T-helper 1 cell treated with Interleukin-12 subunit alpha and Interleukin-12 subunit beta and Interleukin-4 antibody, amounts not matched to agents 30 μg/mL and 1 μg/mL, for 36 hours (primary cell): ENCODE data around the gene MGST1.

Experiments used
- H3K27ac Mint-ChIP-seq: one replicate; pipeline ENCODE4 v1.8.0; 2021; ENCODE audit warnings: mild to moderate bottlenecking, mixed read lengths
- H3K27me3 Mint-ChIP-seq: one replicate; pipeline ENCODE4 v1.8.0; 2021; ENCODE audit warnings: low read depth, mixed read lengths
- H3K36me3 Mint-ChIP-seq: one replicate; pipeline ENCODE4 v1.8.0; 2021; ENCODE audit warnings: low read depth, mixed read lengths
- H3K4me1 Mint-ChIP-seq: one replicate; pipeline ENCODE4 v1.8.0; 2021; ENCODE audit warnings: low read depth, mixed read lengths
- H3K4me3 Mint-ChIP-seq: one replicate; pipeline ENCODE4 v1.8.0; 2021; ENCODE audit warnings: mild to moderate bottlenecking, moderate library complexity, mixed read lengths
- H3K9me3 Mint-ChIP-seq: one replicate; pipeline ENCODE4 v1.8.0; 2021; ENCODE audit warnings: mixed read lengths

Gene MGST1

GRCh38 chr12:16331998-16332397 lies 15.4 kb upstream of the MGST1 start:
- Mint-ChIP-seq H3K27me3 (no peaks in the 10 kb centered on the region), H3K36me3 (no peaks in the 10 kb centered on the region), H3K9me3 (peaks cover 12% of the 10 kb centered on the region), H3K4me3 (no peak overlapping the region), H3K27ac (no peak overlapping the region), H3K4me1 (no peaks in the 10 kb centered on the region)

DNA sequence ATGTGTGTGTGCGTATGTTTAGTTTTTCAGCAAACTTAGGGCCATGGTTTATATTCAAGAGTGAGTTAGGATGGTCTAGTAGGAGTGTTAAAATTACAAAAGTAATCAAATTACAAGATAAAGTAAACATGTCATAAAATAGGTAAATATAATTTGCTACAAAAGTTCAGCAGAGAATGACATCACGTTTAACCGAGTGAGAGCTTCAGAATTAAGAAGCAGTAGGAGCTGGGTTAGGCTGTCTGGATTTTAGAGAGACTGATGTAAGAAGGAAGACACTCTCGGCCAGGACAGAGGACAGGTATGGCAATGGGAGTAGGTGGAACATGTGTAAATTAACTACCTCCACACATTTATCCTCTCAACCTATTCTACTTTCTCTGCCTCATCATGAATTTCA lies 11.6 kb upstream of the MGST1 start:
- no peak overlapping the region for H3K4me3 Mint-ChIP-seq
- H3K9me3 Mint-ChIP-seq: peaks cover 10% of the 10 kb centered on the region
- H3K4me1 Mint-ChIP-seq: no peaks in the 10 kb centered on the region
- H3K27ac Mint-ChIP-seq: no peak overlapping the region
- no peaks in the 10 kb centered on the region for H3K36me3 Mint-ChIP-seq
- H3K27me3 Mint-ChIP-seq: no peaks in the 10 kb centered on the region

DNA sequence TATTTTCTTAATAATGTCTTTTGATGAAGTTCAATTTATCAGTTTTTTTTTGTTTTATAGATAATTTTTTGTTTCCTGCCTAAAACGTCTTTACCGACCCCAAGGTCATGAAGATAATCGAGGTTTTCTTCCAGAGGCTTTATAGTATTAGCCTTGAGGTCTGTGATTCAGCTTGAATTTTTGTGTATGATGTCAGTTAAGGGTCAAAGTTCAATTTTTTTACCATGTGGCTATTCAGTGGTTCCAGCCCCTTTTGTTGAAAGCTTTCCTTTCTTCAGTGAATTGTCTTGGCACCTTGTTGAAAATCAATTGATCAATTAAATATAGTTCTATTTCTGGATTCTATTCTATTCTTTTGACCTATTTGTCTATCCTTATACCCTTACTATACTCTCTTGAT lies 3.2 kb upstream of the MGST1 start:
- Mint-ChIP-seq H3K27ac (no peak overlapping the region), H3K4me1 (no peaks in the 10 kb centered on the region), H3K36me3 (no peaks in the 10 kb centered on the region), H3K27me3 (peaks cover 7% of the 10 kb centered on the region), H3K9me3 (peaks cover 3% of the 10 kb centered on the region), H3K4me3 (no peak overlapping the region)

GRCh38 chr12:16345105-16345504 lies 2.3 kb upstream of the MGST1 start:
- Mint-ChIP-seq H3K36me3 (no peaks in the 10 kb centered on the region), H3K9me3 (peaks cover 3% of the 10 kb centered on the region), H3K4me1 (no peaks in the 10 kb centered on the region), H3K27ac (no peak overlapping the region), H3K27me3 (peaks cover 7% of the 10 kb centered on the region), H3K4me3 (no peak overlapping the region)

DNA sequence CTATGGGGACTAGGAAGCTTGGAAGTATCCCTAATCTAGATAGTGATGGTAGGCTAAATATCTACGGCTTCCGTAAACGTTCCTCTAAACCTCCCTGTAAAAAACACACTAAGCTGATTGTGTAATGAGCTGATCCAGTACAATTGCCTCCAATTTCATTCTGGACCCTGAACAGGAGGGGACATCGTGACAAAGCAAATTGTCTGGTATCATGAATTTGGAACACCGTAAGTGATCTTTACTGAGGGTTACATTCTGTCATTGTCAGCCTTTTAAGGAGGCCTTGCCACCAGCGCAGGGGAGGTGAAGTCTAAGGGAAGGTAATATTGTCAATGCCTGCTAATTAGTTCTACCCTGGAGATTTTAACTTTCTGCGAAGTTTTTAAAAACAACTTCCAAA lies 487 bp upstream of the MGST1 start:
- no peaks in the 10 kb centered on the region for H3K9me3 Mint-ChIP-seq
- no peaks in the 10 kb centered on the region for H3K4me1 Mint-ChIP-seq
- peaks cover 7% of the 10 kb centered on the region for H3K27me3 Mint-ChIP-seq
- no peaks in the 10 kb centered on the region for H3K36me3 Mint-ChIP-seq
- H3K27ac Mint-ChIP-seq: no peak overlapping the region
- H3K4me3 Mint-ChIP-seq: no peak overlapping the region

GRCh38 chr12:16348435-16349130 lies 1.1 kb downstream of the MGST1 start:
- no peak overlapping the region for H3K4me3 Mint-ChIP-seq
- H3K36me3 Mint-ChIP-seq: no peaks in the 10 kb centered on the region
- H3K4me1 Mint-ChIP-seq: no peaks in the 10 kb centered on the region

GRCh38 chr12:16349131-16349460 lies 1.7 kb downstream of the MGST1 start:
- H3K4me3 Mint-ChIP-seq: no peak overlapping the region
- peaks cover 7% of the 10 kb centered on the region for H3K27me3 Mint-ChIP-seq
- no peaks in the 10 kb centered on the region for H3K4me1 Mint-ChIP-seq
- H3K9me3 Mint-ChIP-seq: no peaks in the 10 kb centered on the region
- no peak overlapping the region for H3K27ac Mint-ChIP-seq
- no peaks in the 10 kb centered on the region for H3K36me3 Mint-ChIP-seq

More at GRCh38 chr12:16348435-16349130, 1.1 kb downstream of the MGST1 start:
- Mint-ChIP-seq H3K27me3 (peaks cover 7% of the 10 kb centered on the region), H3K9me3 (no peaks in the 10 kb centered on the region), H3K27ac (no peak overlapping the region)

DNA sequence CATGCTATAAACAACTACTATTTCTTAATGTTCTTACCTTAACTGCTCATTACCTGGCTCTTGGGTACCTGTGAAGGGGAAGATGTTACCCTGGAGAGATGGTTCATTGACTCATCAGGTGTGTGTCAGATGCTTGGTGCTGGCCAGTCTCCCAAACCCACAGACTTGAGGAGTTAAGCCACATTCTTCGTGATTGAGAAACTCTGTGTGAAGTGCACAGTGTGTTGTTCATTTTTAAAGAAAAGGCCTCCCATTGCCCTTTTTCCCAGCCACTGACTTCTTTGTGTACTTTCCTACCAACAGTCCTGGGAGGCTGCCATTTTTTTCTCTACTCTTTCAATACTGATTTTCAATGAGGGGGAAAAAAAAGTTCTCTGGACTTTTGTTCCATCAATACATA lies 3.2 kb downstream of the MGST1 start:
- peaks cover 7% of the 10 kb centered on the region for H3K27me3 Mint-ChIP-seq

GRCh38 chr12:16352481-16352880 lies 5.0 kb downstream of the MGST1 start:
- H3K27me3 Mint-ChIP-seq: peaks cover under 1% of the 10 kb centered on the region
- H3K27ac Mint-ChIP-seq: no peak overlapping the region
- no peaks in the 10 kb centered on the region for H3K9me3 Mint-ChIP-seq
- no peak overlapping the region for H3K4me3 Mint-ChIP-seq
- H3K36me3 Mint-ChIP-seq: no peaks in the 10 kb centered on the region
- H3K4me1 Mint-ChIP-seq: no peaks in the 10 kb centered on the region

More for the DNA sequence above, 3.2 kb downstream of the MGST1 start:
- no peak overlapping the region for H3K27ac Mint-ChIP-seq
- H3K4me3 Mint-ChIP-seq: no peak overlapping the region
- H3K36me3 Mint-ChIP-seq: no peaks in the 10 kb centered on the region
- H3K4me1 Mint-ChIP-seq: no peaks in the 10 kb centered on the region
- H3K9me3 Mint-ChIP-seq: no peaks in the 10 kb centered on the region

- Mint-ChIP-seq H3K9me3 (no peaks in the 10 kb centered on the region), H3K4me1 (no peaks in the 10 kb centered on the region), H3K4me3 (no peak overlapping the region), H3K27ac (no peak overlapping the region), H3K27me3 (no peaks in the 10 kb centered on the region), H3K36me3 (no peaks in the 10 kb centered on the region)
Observed at GRCh38 chr12:16358878-16359277, 11.4 kb downstream of the MGST1 start.

GRCh38 chr12:16359512-16360491 lies 12.4 kb downstream of the MGST1 start:
- no peaks in the 10 kb centered on the region for H3K4me1 Mint-ChIP-seq
- H3K4me3 Mint-ChIP-seq: no peak overlapping the region
- H3K36me3 Mint-ChIP-seq: no peaks in the 10 kb centered on the region
- H3K9me3 Mint-ChIP-seq: no peaks in the 10 kb centered on the region
- no peaks in the 10 kb centered on the region for H3K27me3 Mint-ChIP-seq
- H3K27ac Mint-ChIP-seq: no peak overlapping the region

DNA sequence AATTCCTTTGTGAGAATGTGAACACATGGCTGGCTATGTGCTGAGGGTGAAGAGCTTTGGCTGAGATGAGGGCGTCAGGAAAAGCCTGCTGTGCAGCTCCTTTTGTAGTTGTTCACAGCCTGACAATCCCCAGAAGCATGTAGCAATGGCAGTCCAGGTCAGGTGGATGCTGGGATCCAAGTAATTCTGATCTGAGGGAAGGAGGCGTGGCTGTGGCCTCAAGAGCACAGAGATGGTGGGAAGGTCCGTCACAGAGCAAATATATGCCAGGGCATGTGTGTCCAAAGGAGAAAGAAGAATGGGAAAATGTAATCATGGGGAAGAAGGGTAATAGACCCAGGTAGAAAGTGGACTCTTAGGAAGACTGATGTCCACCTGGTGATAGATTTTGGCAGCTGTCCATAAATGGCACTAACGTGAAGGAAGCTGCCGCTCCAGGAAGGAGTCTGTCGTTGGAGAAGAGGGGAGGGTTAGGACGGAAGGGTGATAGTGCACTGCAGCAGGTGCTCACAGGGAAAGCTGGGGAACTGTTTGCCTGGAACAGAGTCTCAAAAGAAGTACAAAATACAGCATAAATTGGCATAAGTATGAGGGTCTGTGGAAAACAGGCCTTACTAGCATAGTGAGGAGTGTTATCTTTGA lies 13.8 kb downstream of the MGST1 start:
- Mint-ChIP-seq H3K27ac (no peak overlapping the region), H3K36me3 (no peaks in the 10 kb centered on the region), H3K4me3 (no peak overlapping the region), H3K4me1 (no peaks in the 10 kb centered on the region), H3K9me3 (no peaks in the 10 kb centered on the region), H3K27me3 (no peaks in the 10 kb centered on the region)

DNA sequence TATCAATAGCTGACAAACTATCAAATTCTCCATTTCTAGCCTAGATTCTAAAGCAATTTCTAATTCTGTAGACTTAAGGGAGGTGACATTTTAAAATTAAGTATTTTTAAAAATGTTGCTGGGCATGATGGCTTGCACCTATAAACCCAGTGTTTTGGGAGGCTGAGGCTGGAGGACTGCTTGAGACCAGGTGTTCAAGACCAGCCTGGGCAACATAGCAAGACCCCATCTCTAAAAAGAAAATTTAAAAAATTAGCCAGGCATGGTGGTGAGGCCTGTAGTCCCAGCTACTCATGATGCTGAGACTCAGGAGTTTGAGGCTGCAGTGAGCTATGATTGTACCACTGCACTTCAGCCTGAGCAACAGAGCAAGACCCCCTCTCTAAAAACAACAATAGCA lies 15.1 kb downstream of the MGST1 start:
- no peaks in the 10 kb centered on the region for H3K4me1 Mint-ChIP-seq
- no peaks in the 10 kb centered on the region for H3K36me3 Mint-ChIP-seq
- H3K27me3 Mint-ChIP-seq: no peaks in the 10 kb centered on the region
- H3K4me3 Mint-ChIP-seq: no peak overlapping the region
- no peak overlapping the region for H3K27ac Mint-ChIP-seq
- no peaks in the 10 kb centered on the region for H3K9me3 Mint-ChIP-seq

GRCh38 chr12:16369156-16369555 lies 21.7 kb downstream of the MGST1 start:
- Mint-ChIP-seq H3K36me3 (no peaks in the 10 kb centered on the region), H3K27ac (no peak overlapping the region), H3K9me3 (no peaks in the 10 kb centered on the region), H3K4me1 (no peaks in the 10 kb centered on the region), H3K4me3 (no peak overlapping the region), H3K27me3 (no peaks in the 10 kb centered on the region)

DNA sequence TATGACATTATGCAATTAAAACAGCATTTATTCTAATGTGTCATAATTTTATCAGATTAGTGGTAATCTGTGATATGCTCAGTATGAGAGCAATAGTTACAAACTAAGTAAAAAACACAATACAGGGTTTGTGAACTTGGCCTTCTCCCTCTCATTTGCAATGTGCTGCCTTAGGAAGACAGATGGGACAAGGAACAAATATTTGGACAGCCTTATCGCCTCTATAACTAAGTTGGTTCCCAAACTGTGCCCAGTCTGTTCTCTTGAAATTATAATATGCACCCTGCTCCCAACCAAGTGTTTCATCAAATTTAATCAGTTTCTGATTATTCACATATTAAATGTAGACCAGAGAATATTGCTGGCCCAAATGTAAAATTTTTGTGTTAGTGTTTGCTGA lies 22.7 kb downstream of the MGST1 start:
- H3K9me3 Mint-ChIP-seq: no peaks in the 10 kb centered on the region
- no peaks in the 10 kb centered on the region for H3K4me1 Mint-ChIP-seq
- H3K4me3 Mint-ChIP-seq: no peak overlapping the region
- no peaks in the 10 kb centered on the region for H3K36me3 Mint-ChIP-seq
- H3K27me3 Mint-ChIP-seq: no peaks in the 10 kb centered on the region
- no peak overlapping the region for H3K27ac Mint-ChIP-seq
